ENCODE measurements around the gene AGBL4. TPM values are rescaled to one million over a fixed set of nuclear protein-coding genes. Genes with fewer than 3 reads are reported as not detected.

AGBL4 gene
- total and polyA plus RNA-seq, 9 of the 15 experiments (the other 6 are each of a cell fraction or from before 2014, with no cell fraction given) = 0.11 TPM; not detected in 7

- H3K4me2 ChIP-seq (ENCODE audit: insufficient read depth, low read length) = no peak overlapping the region
- ChIA-PET CTCF (ENCODE audit: low intra/inter-chr PET ratio) (no interaction called here), POLR2A (no interaction called here)
- ATAC-seq (no peak), DNase-seq (ENCODE audit: extremely low read depth in 1 of 4, low spot score in 3 of 4) (no peak), FAIRE-seq (no peak)
- 0 out of 2 replicates have a peak, but pooled peaks cover 1% of the 10 kb centered on the region for H3K9me3 ChIP-seq (replicated peaks; ENCODE audit: control insufficient read depth, insufficient read depth, low read depth, low read length)
- in situ Hi-C loops (cut with MboI) = no loop called here
- BruUV-seq (replicated peaks) = no TSS peak
- no peak overlapping the region for H3K9ac ChIP-seq (ENCODE audit: insufficient read depth in 1 of 2, low read depth in 2 of 2, low read length in 2 of 2)
- H3K9me1 ChIP-seq (ENCODE audit: control insufficient read depth, insufficient read depth, low read length) = no peaks in the 10 kb centered on the region
- no peak overlapping the region for H3K27ac ChIP-seq (ENCODE audit: extremely low read depth, low read depth, low read length)
- H3K36me3 ChIP-seq (ENCODE audit: control insufficient read depth, insufficient read depth, low read length) = no peaks in the 10 kb centered on the region
- TF ChIP-seq MTF1 (CRISPR knock-in tag; IDR thresholded peaks at IDR 0.05; ENCODE audit: borderline replicate concordance) = no peak
- TF ChIP-seq GATAD2B (IDR thresholded peaks at IDR 0.05; ENCODE audit: borderline replicate concordance) = no peak
- TF ChIP-seq TCF7L2 (IDR thresholded peaks at IDR 0.05; ENCODE audit: low read depth, low read length) = no peak
- no peak for TF ChIP-seq ZNF655 (CRISPR knock-in tag; IDR thresholded peaks at IDR 0.05)
- no peak for TF ChIP-seq LCOR (CRISPR knock-in tag; IDR thresholded peaks at IDR 0.05)
- TF ChIP-seq CHD4 (IDR thresholded peaks at IDR 0.05; ENCODE audit: insufficient read depth, insufficient replicate concordance, low read depth, low read length, poor library complexity, severe bottlenecking) = no peak
- no peak for TF ChIP-seq ZNF311 (CRISPR knock-in tag; IDR thresholded peaks at IDR 0.05)
- TF ChIP-seq BHLHE40 (IDR thresholded peaks at IDR 0.05; ENCODE audit: low read length) = no peak
- H4K20me1 ChIP-seq (replicated peaks; ENCODE audit: control insufficient read depth, insufficient read depth, low read length) = no peaks in the 10 kb centered on the region
- intact Hi-C loops (cut with micrococcal nuclease) = no loop called here
- no peaks in the 10 kb centered on the region for H3K4me1 ChIP-seq (replicated peaks in 1 of 2; ENCODE audit: control insufficient read depth in 2 of 2, insufficient read depth in 2 of 2, low read length in 2 of 2)
- H2AFZ ChIP-seq (ENCODE audit: low read depth, low read length) = no peak overlapping the region
- H3K79me2 ChIP-seq (ENCODE audit: control insufficient read depth, insufficient read depth, low read length) = no peaks in the 10 kb centered on the region
- H3K27me3 ChIP-seq (ENCODE audit: control insufficient read depth in 2 of 2, insufficient read depth in 2 of 2, low read length in 2 of 2) = no peaks in the 10 kb centered on the region
- H3K4me3 ChIP-seq = no peak overlapping the region
- 1% methylated on average over 4 of the region's 4 CpGs for WGBS (ENCODE audit: insufficient coverage, low coverage, missing lambda C conversion rate)
Observed at GRCh38 chr1:49694251-49694827, 329.4 kb downstream of the AGBL4 start.
